Right lobe of liver (tissue), 6 donors: ENCODE results near the gene KCTD10. TPM values are rescaled to one million over a fixed set of nuclear protein-coding genes. Genes with fewer than 3 reads are reported as not detected.
A peak's percentile ranks its signal among the peaks of the same experiment; 100 is the strongest.

Experiments
- ATAC-seq, 4 donors: fragments of 200-7000 bp; cut with Tn5 transposase; one replicate each; pipeline ENCODE4 v1.9.1; 2020; ENCODE audit warnings: mild to moderate bottlenecking in 4 of 4, moderate library complexity in 4 of 4
- DNase-seq, 3 donors: peaks; one replicate each; pipeline ENCODE4 v3.0.0-alpha.2; 2020
- H3K27ac ChIP-seq, 3 donors: fragments of 200-600 bp; one replicate each; pipeline ENCODE4 v1.8.0; 2022
- H3K27me3 ChIP-seq, 2 donors: fragments of 200-600 bp; one replicate each; pipeline ENCODE4 v1.8.0; 2022
- H3K36me3 ChIP-seq, 4 donors: fragments of 200-600 bp; sonication (generic) in 1 of 4; one replicate each; pipeline versions ENCODE4 v1.5.1 to v1.8.0; 2017 to 2022; ENCODE audit warnings: control low read depth in 1 of 4
- H3K4me1 ChIP-seq, 4 donors: fragments of 200-600 bp; sonication (generic) in 1 of 4; one replicate each; pipeline versions ENCODE4 v1.5.1 to v1.8.0; 2017 to 2022; ENCODE audit warnings: control low read depth in 1 of 4
- H3K4me3 ChIP-seq, 3 donors: fragments of 200-600 bp; one replicate each; pipeline ENCODE4 v1.8.0; 2022
- H3K9me3 ChIP-seq, 4 donors: fragments of 200-600 bp; sonication (generic) in 1 of 4; one replicate each; pipeline versions ENCODE4 v1.5.1 to v1.8.0; 2017 to 2022; ENCODE audit warnings: control low read depth in 1 of 4
- POLR2A ChIP-seq: fragments of 450-650 bp; IDR thresholded peaks from one replicate; pipeline ENCODE4 v1.6.1; 2017; ENCODE audit warnings: antibody characterized with exemption, mild to moderate bottlenecking
- WGBS: methylation state at CpG from one replicate; pipeline ENCODE4 v1.1.6; 2018; ENCODE audit warnings: low coverage, low lambda C conversion rate; ENCODE audit not compliant: insufficient coverage; ENCODE audit errors: missing lambda C conversion rate; 5-methylcytosine and 5-hydroxymethylcytosine counted together
- intact Hi-C, 2 donors: fragments of 100-400 bp; cut with DNase I; formaldehyde crosslinking; loops; one replicate each; pipeline versions ENCODE4 v1.11.2 to v1.14.1; 2022
- total RNA-seq, 6 experiments: library from RNA; depleted of rRNA in 2 of 6; stranded (reverse); fragments of >200 nt in 2 of 6; fragmentation: NEBNext Ultra II Directional in 3 of 6; extraction: Animal tissue kit (Norgen Biotek cat#: 25700) in 3 of 6; gene quantifications; one replicate each; pipeline versions ENCODE4 v1.1.0 to v1.2.4, GENCODE V29; 2016 to 2023
- TF ChIP-seq, protein P1 (sequence below), 4 donors: fragments of 200-600 bp in 3 of 4; fragments of 450-650 bp in 1 of 4; IDR thresholded peaks; one replicate each; pipeline versions ENCODE4 v1.5.1 to v1.8.0; 2016 to 2022; ENCODE audit warnings: antibody characterized with exemption in 4 of 4, mild to moderate bottlenecking in 2 of 4
- donor health status: DM: no; HTN: yes; CAD: no.
- donor health status: DM: no; HTN: no; CAD: no.
- donor health status: DM: no; HTN: no; CAD: no.
- donor health status: DM: no; HTN: yes; CAD: no.
- donor health status: DM: no; HTN: yes; CAD: no.

Gene KCTD10
- total RNA-seq, 6 experiments from 2014 or later: 5.8 to 20.2 (median 11.6) TPM

- 84% methylated on average over 5 of the region's 6 CpGs for WGBS
- Histone ChIP-seq H3K36me3 (peaks cover 0 to 49% (median 17%) of the 10 kb centered on the region in 4 donors), H3K4me1 (no peaks in the 10 kb centered on the region), H3K27ac (peak overlapping the region in 1 of 3 donors; percentile 52), H3K4me3 (no peak overlapping the region), H3K9me3 (no peaks in the 10 kb centered on the region), H3K27me3 (no peaks in the 10 kb centered on the region)
- intact Hi-C loops: no loop called here
- ATAC-seq (no peak), DNase-seq (no peak)
- TF ChIP-seq, protein P1, sequence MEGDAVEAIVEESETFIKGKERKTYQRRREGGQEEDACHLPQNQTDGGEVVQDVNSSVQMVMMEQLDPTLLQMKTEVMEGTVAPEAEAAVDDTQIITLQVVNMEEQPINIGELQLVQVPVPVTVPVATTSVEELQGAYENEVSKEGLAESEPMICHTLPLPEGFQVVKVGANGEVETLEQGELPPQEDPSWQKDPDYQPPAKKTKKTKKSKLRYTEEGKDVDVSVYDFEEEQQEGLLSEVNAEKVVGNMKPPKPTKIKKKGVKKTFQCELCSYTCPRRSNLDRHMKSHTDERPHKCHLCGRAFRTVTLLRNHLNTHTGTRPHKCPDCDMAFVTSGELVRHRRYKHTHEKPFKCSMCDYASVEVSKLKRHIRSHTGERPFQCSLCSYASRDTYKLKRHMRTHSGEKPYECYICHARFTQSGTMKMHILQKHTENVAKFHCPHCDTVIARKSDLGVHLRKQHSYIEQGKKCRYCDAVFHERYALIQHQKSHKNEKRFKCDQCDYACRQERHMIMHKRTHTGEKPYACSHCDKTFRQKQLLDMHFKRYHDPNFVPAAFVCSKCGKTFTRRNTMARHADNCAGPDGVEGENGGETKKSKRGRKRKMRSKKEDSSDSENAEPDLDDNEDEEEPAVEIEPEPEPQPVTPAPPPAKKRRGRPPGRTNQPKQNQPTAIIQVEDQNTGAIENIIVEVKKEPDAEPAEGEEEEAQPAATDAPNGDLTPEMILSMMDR (IDR thresholded peaks at IDR 0.05): no peak
- no peak for TF ChIP-seq POLR2A
Measured at GRCh38 chr12:109517619-109518018, 40.5 kb upstream of the KCTD10 start.

GRCh38 chr12:109513977-109514376 lies 36.9 kb upstream of the KCTD10 start:
- TF ChIP-seq, protein P1 (IDR thresholded peaks at IDR 0.05): no peak
- no peak for TF ChIP-seq POLR2A
- Histone ChIP-seq H3K36me3 (peaks cover 5 to 56% (median 21%) of the 10 kb centered on the region in 4 donors), H3K9me3 (no peaks in the 10 kb centered on the region), H3K27me3 (no peaks in the 10 kb centered on the region), H3K4me3 (no peak overlapping the region), H3K4me1 (no peaks in the 10 kb centered on the region), H3K27ac (no peak overlapping the region)
- 87% methylated on average over 3 of the region's 4 CpGs for WGBS
- ATAC-seq (no peak), DNase-seq (no peak)
- intact Hi-C loops: no loop called here

- Histone ChIP-seq H3K4me1 (no peaks in the 10 kb centered on the region), H3K9me3 (no peaks in the 10 kb centered on the region), H3K27me3 (no peaks in the 10 kb centered on the region), H3K4me3 (no peak overlapping the region), H3K36me3 (peaks cover 5 to 65% (median 24%) of the 10 kb centered on the region in 4 donors), H3K27ac (no peak overlapping the region)
- no peak for ATAC-seq
- intact Hi-C loops: no loop called here
- DNase-seq: no peak
- TF ChIP-seq, protein P1 (IDR thresholded peaks at IDR 0.05): no peak
- TF ChIP-seq POLR2A: no peak
- WGBS: 70% methylated on average over 4 of the region's 8 CpGs
Measured at GRCh38 chr12:109513051-109513450, 36.0 kb upstream of the KCTD10 start.

- 62% methylated on average over 1 of the region's 1 CpG for WGBS
- TF ChIP-seq, protein P1 (IDR thresholded peaks at IDR 0.05): no peak
- no peak for TF ChIP-seq POLR2A
- intact Hi-C loops: no loop called here
- no peaks in the 10 kb centered on the region for H3K27me3 ChIP-seq
- DNase-seq (no peak), ATAC-seq (peak in 1 of 4 donors; percentile 18)
- H3K4me1 ChIP-seq: no peaks in the 10 kb centered on the region
- no peak overlapping the region for H3K27ac ChIP-seq
- H3K36me3 ChIP-seq: peaks cover 5 to 68% (median 24%) of the 10 kb centered on the region in 4 donors
- H3K4me3 ChIP-seq: no peak overlapping the region
- no peaks in the 10 kb centered on the region for H3K9me3 ChIP-seq
Measured at GRCh38 chr12:109512608-109513007, 35.5 kb upstream of the KCTD10 start.

- Histone ChIP-seq H3K36me3 (peaks cover 5 to 77% (median 36%) of the 10 kb centered on the region in 4 donors), H3K9me3 (no peaks in the 10 kb centered on the region), H3K4me1 (no peaks in the 10 kb centered on the region), H3K4me3 (no peak overlapping the region), H3K27ac (no peak overlapping the region), H3K27me3 (no peaks in the 10 kb centered on the region)
- ATAC-seq (peak in 3 of 4 donors; percentile 19 to 54 (median 35)), DNase-seq (no peak)
- TF ChIP-seq POLR2A: no peak
- TF ChIP-seq, protein P1 (IDR thresholded peaks at IDR 0.05): no peak
- intact Hi-C loops: no loop called here
- 60% methylated on average over 2 of the region's 15 CpGs for WGBS
Measured at GRCh38 chr12:109510196-109510595, 33.1 kb upstream of the KCTD10 start.
